Memory B cell (primary cell): ENCODE results near the gene UNC119B.

ENCODE experiments used
- ATAC-seq: fragments of 150-1000 bp; cut with Tn5 transposase; 2 replicates; pipeline ENCODE4 v1.10.0; 2021; ENCODE audit warnings: low read depth, mild to moderate bottlenecking, moderate library complexity
- DNase-seq, 2 donors: peaks; one replicate each; pipeline ENCODE4 v3.0.0; 2022; ENCODE audit warnings: low spot score in 2 of 2
- H3K27ac Mint-ChIP-seq: one replicate; pipeline ENCODE4 v1.8.0; 2022; ENCODE audit warnings: mild to moderate bottlenecking, moderate library complexity, mixed read lengths
- H3K27me3 Mint-ChIP-seq: one replicate; pipeline ENCODE4 v1.8.0; 2022; ENCODE audit warnings: mixed read lengths
- H3K36me3 Mint-ChIP-seq: one replicate; pipeline ENCODE4 v1.8.0; 2022; ENCODE audit warnings: mild to moderate bottlenecking, mixed read lengths
- H3K4me1 Mint-ChIP-seq: one replicate; pipeline ENCODE4 v1.8.0; 2022; ENCODE audit warnings: mixed read lengths
- H3K4me3 Mint-ChIP-seq: one replicate; pipeline ENCODE4 v1.8.0; 2022; ENCODE audit warnings: mild to moderate bottlenecking, moderate library complexity, mixed read lengths
- H3K9me3 Mint-ChIP-seq: one replicate; pipeline ENCODE4 v1.8.0; 2022; ENCODE audit warnings: mixed read lengths

The UNC119B gene

GRCh38 chr12:120697344-120697743 lies 12.9 kb upstream of the UNC119B start:
- no peak for DNase-seq
- Mint-ChIP-seq H3K4me1 (peaks cover 2% of the 10 kb centered on the region), H3K27me3 (no peaks in the 10 kb centered on the region), H3K27ac (no peak overlapping the region), H3K4me3 (no peak overlapping the region), H3K9me3 (no peaks in the 10 kb centered on the region), H3K36me3 (peaks cover 40% of the 10 kb centered on the region)
- ATAC-seq = no peak

GRCh38 chr12:120698665-120699064 lies 11.6 kb upstream of the UNC119B start:
- DNase-seq (no peak), ATAC-seq (no peak)
- Mint-ChIP-seq H3K9me3 (no peaks in the 10 kb centered on the region), H3K36me3 (peaks cover 41% of the 10 kb centered on the region), H3K27ac (no peak overlapping the region), H3K4me3 (no peak overlapping the region), H3K4me1 (no peaks in the 10 kb centered on the region), H3K27me3 (no peaks in the 10 kb centered on the region)

- Mint-ChIP-seq H3K27me3 (no peaks in the 10 kb centered on the region), H3K4me3 (no peak overlapping the region), H3K4me1 (no peaks in the 10 kb centered on the region), H3K36me3 (peaks cover 38% of the 10 kb centered on the region), H3K27ac (no peak overlapping the region), H3K9me3 (no peaks in the 10 kb centered on the region)
- DNase-seq (no peak), ATAC-seq (no peak)
Observed at GRCh38 chr12:120699553-120699952, 10.7 kb upstream of the UNC119B start.

GRCh38 chr12:120700886-120701285 lies 9.4 kb upstream of the UNC119B start:
- H3K27me3 Mint-ChIP-seq = no peaks in the 10 kb centered on the region
- no peak overlapping the region for H3K4me3 Mint-ChIP-seq
- H3K9me3 Mint-ChIP-seq = no peaks in the 10 kb centered on the region
- H3K4me1 Mint-ChIP-seq = no peaks in the 10 kb centered on the region
- ATAC-seq (no peak), DNase-seq (no peak)
- H3K27ac Mint-ChIP-seq = no peak overlapping the region
- H3K36me3 Mint-ChIP-seq = peaks cover 28% of the 10 kb centered on the region

- Mint-ChIP-seq H3K36me3 (peaks cover 15% of the 10 kb centered on the region), H3K4me3 (no peak overlapping the region), H3K9me3 (no peaks in the 10 kb centered on the region), H3K4me1 (no peaks in the 10 kb centered on the region), H3K27ac (no peak overlapping the region), H3K27me3 (no peaks in the 10 kb centered on the region)
- ATAC-seq (no peak), DNase-seq (no peak)
Observed at GRCh38 chr12:120702637-120703036, 7.6 kb upstream of the UNC119B start.

- Mint-ChIP-seq H3K27ac (no peak overlapping the region), H3K36me3 (peaks cover 15% of the 10 kb centered on the region)
Observed at GRCh38 chr12:120703311-120703942, 6.8 kb upstream of the UNC119B start.

GRCh38 chr12:120705618-120706017 lies 4.6 kb upstream of the UNC119B start:
- Mint-ChIP-seq H3K27me3 (no peaks in the 10 kb centered on the region), H3K9me3 (no peaks in the 10 kb centered on the region), H3K36me3 (peaks cover 11% of the 10 kb centered on the region), H3K4me3 (no peak overlapping the region), H3K4me1 (peaks cover 5% of the 10 kb centered on the region), H3K27ac (no peak overlapping the region)
- DNase-seq = no peak
- no peak for ATAC-seq

More at GRCh38 chr12:120703311-120703942, 6.8 kb upstream of the UNC119B start:
- no peaks in the 10 kb centered on the region for H3K4me1 Mint-ChIP-seq
- DNase-seq (no peak), ATAC-seq (no peak)
- H3K27me3 Mint-ChIP-seq = no peaks in the 10 kb centered on the region
- no peaks in the 10 kb centered on the region for H3K9me3 Mint-ChIP-seq
- H3K4me3 Mint-ChIP-seq = no peak overlapping the region

- DNase-seq = no peak
- ATAC-seq = no peak
- no peak overlapping the region for H3K27ac Mint-ChIP-seq
- H3K4me1 Mint-ChIP-seq = peaks cover 5% of the 10 kb centered on the region
- H3K4me3 Mint-ChIP-seq = no peak overlapping the region
- H3K27me3 Mint-ChIP-seq = no peaks in the 10 kb centered on the region
- no peaks in the 10 kb centered on the region for H3K9me3 Mint-ChIP-seq
- peaks cover 7% of the 10 kb centered on the region for H3K36me3 Mint-ChIP-seq
Observed at GRCh38 chr12:120706029-120706428, 4.2 kb upstream of the UNC119B start.

- ATAC-seq (no peak), DNase-seq (no peak)
- no peaks in the 10 kb centered on the region for H3K27me3 Mint-ChIP-seq
- H3K9me3 Mint-ChIP-seq = no peaks in the 10 kb centered on the region
- no peak overlapping the region for H3K27ac Mint-ChIP-seq
- peaks cover 17% of the 10 kb centered on the region for H3K4me1 Mint-ChIP-seq
- peaks cover under 1% of the 10 kb centered on the region for H3K36me3 Mint-ChIP-seq
- peak overlapping the region; percentile 1 for H3K4me3 Mint-ChIP-seq
Observed at GRCh38 chr12:120708651-120709050, 1.6 kb upstream of the UNC119B start.

GRCh38 chr12:120710805-120711296 lies 593 bp downstream of the UNC119B start:
- DNase-seq = peak in 1 of 2 donors; percentile 43
- Mint-ChIP-seq H3K27ac (peak overlapping the region; percentile 78), H3K9me3 (no peaks in the 10 kb centered on the region), H3K4me3 (peak overlapping the region; percentile 84), H3K27me3 (no peaks in the 10 kb centered on the region), H3K4me1 (peaks cover 21% of the 10 kb centered on the region), H3K36me3 (peaks cover 7% of the 10 kb centered on the region)
- ATAC-seq = peak; percentile 38

GRCh38 chr12:120711411-120711810 lies 1.2 kb downstream of the UNC119B start:
- no peak for ATAC-seq
- H3K27ac Mint-ChIP-seq = peak overlapping the region; percentile 78
- peak overlapping the region; percentile 84 for H3K4me3 Mint-ChIP-seq
- H3K4me1 Mint-ChIP-seq = peaks cover 21% of the 10 kb centered on the region
- peaks cover 10% of the 10 kb centered on the region for H3K36me3 Mint-ChIP-seq
- no peaks in the 10 kb centered on the region for H3K27me3 Mint-ChIP-seq
- no peak for DNase-seq
- no peaks in the 10 kb centered on the region for H3K9me3 Mint-ChIP-seq

GRCh38 chr12:120712610-120713009 lies 2.4 kb downstream of the UNC119B start:
- DNase-seq (no peak), ATAC-seq (no peak)
- Mint-ChIP-seq H3K4me3 (no peak overlapping the region), H3K9me3 (no peaks in the 10 kb centered on the region), H3K36me3 (peaks cover 14% of the 10 kb centered on the region), H3K27ac (no peak overlapping the region), H3K4me1 (peaks cover 21% of the 10 kb centered on the region), H3K27me3 (no peaks in the 10 kb centered on the region)

- Mint-ChIP-seq H3K9me3 (no peaks in the 10 kb centered on the region), H3K36me3 (peaks cover 18% of the 10 kb centered on the region), H3K4me1 (peaks cover 21% of the 10 kb centered on the region), H3K4me3 (peak overlapping the region; percentile 32), H3K27me3 (no peaks in the 10 kb centered on the region), H3K27ac (no peak overlapping the region)
- ATAC-seq (peak; percentile 74), DNase-seq (peak; percentile 67 to 79)
Observed at GRCh38 chr12:120713861-120714482, 3.7 kb downstream of the UNC119B start.

GRCh38 chr12:120718055-120718454 lies 7.8 kb downstream of the UNC119B start:
- no peak overlapping the region for H3K27ac Mint-ChIP-seq
- peaks cover 32% of the 10 kb centered on the region for H3K36me3 Mint-ChIP-seq
- ATAC-seq = no peak
- H3K4me3 Mint-ChIP-seq = no peak overlapping the region
- H3K9me3 Mint-ChIP-seq = no peaks in the 10 kb centered on the region
- no peaks in the 10 kb centered on the region for H3K27me3 Mint-ChIP-seq
- peaks cover 19% of the 10 kb centered on the region for H3K4me1 Mint-ChIP-seq
- no peak for DNase-seq

- no peak for DNase-seq
- H3K9me3 Mint-ChIP-seq = no peaks in the 10 kb centered on the region
- H3K27ac Mint-ChIP-seq = no peak overlapping the region
- peaks cover 28% of the 10 kb centered on the region for H3K36me3 Mint-ChIP-seq
- no peaks in the 10 kb centered on the region for H3K27me3 Mint-ChIP-seq
- peaks cover 15% of the 10 kb centered on the region for H3K4me1 Mint-ChIP-seq
- no peak overlapping the region for H3K4me3 Mint-ChIP-seq
- no peak for ATAC-seq
Observed at GRCh38 chr12:120719072-120719471, 8.8 kb downstream of the UNC119B start.
